Stomach (tissue), 4 donors: ENCODE results near the gene NSD1.

Experiments used
- CTCF ChIP-seq, 7 experiments: fragments of 450-650 bp in 4 of 7; fragments of 200-600 bp in 3 of 7; sonication (generic) in 3 of 7; IDR thresholded peaks; one replicate each; pipeline ENCODE4 v1.5.1; 2016 to 2019; ENCODE audit warnings: antibody characterized with exemption in 7 of 7, control low read depth in 2 of 7, mild to moderate bottlenecking in 1 of 7
- EP300 ChIP-seq: sonication (generic); formaldehyde crosslinking; IDR thresholded peaks from one replicate; pipeline ENCODE4 v1.6.1; 2017; ENCODE audit warnings: antibody characterized with exemption
- POLR2A ChIP-seq, 4 donors: fragments of 450-650 bp; IDR thresholded peaks; one replicate each; pipeline ENCODE4 v1.6.1; 2016; ENCODE audit warnings: antibody characterized with exemption in 4 of 4, control low read depth in 2 of 4, mild to moderate bottlenecking in 1 of 4, moderate library complexity in 1 of 4
- POLR2AphosphoS5 ChIP-seq, 3 donors: sonication (generic); formaldehyde crosslinking; IDR thresholded peaks; one replicate each; pipeline ENCODE4 v1.6.1; 2016; ENCODE audit warnings: antibody characterized with exemption in 3 of 3

GRCh38 chr5:177176175-177176711 lies 42.7 kb downstream of the NSD1 start:
- TF ChIP-seq CTCF (IDR thresholded peaks at IDR 0.05) (no peak), POLR2AphosphoS5 (IDR thresholded peaks at IDR 0.05) (no peak), POLR2A (IDR thresholded peaks at IDR 0.05) (no peak), EP300 (no peak)
